PC-9 (cell line): ENCODE data around the gene NUDT1. TPM values are rescaled to one million over a fixed set of nuclear protein-coding genes. Genes with fewer than 3 reads are reported as not detected.

Source experiments
- BruUV-seq: library from RNA; stranded (reverse); fragments of 400-500 nt; replicated peaks from 2 replicates; lab custom pipeline; 2021; lab: Mats Ljungman, UMichigan
- CTCF ChIA-PET: fragments of 300-600 bp; sonication (Branson Sonifier 250); formaldehyde crosslinking; loops from one replicate; lab custom pipeline; 2022; ENCODE audit warnings: antibody characterized with exemption; lab: Charles Lee
- POLR2A ChIA-PET: fragments of 300-600 bp; sonication (Branson Sonifier 250); formaldehyde crosslinking; loops from one replicate; lab custom pipeline; 2022; ENCODE audit warnings: antibody characterized with exemption; ENCODE audit not compliant: unreplicated experiment; lab: Charles Lee
- DNase-seq, 2 experiments: peaks; one replicate each; pipeline versions ENCODE4 v3.0.0 to v3.0.0-alpha.2; 2015 to 2022; ENCODE audit warnings: mixed read lengths in 1 of 2
- H2AFZ ChIP-seq: fragments of 200-600 bp; sonication (generic); 2 replicates; pipeline ENCODE4 v1.8.1; 2017; ENCODE audit warnings: antibody characterized with exemption
- H3F3A ChIP-seq: fragments of 200-600 bp; sonication (generic); 2 replicates; pipeline ENCODE4 v1.8.1; 2017; ENCODE audit warnings: antibody characterized with exemption, mild to moderate bottlenecking, low read depth; ENCODE audit not compliant: insufficient read depth
- H3K27ac ChIP-seq: fragments of 200-600 bp; sonication (generic); 2 replicates; pipeline ENCODE4 v1.6.1; 2016; ENCODE audit warnings: mixed run types
- H3K27me3 ChIP-seq: fragments of 200-600 bp; sonication (generic); 2 replicates; pipeline ENCODE4 v1.6.1; 2016; ENCODE audit warnings: low read depth, mixed run types; ENCODE audit not compliant: insufficient read depth
- H3K36me3 ChIP-seq: fragments of 200-600 bp; sonication (generic); 2 replicates; pipeline ENCODE4 v1.6.1; 2016; ENCODE audit warnings: low read depth, mixed run types
- H3K4me1 ChIP-seq: fragments of 200-600 bp; sonication (generic); replicated peaks from 2 replicates; pipeline ENCODE4 v1.6.1; 2016; ENCODE audit warnings: mixed run types; ENCODE audit not compliant: insufficient read depth
- H3K4me2 ChIP-seq: fragments of 200-600 bp; sonication (generic); 2 replicates; pipeline ENCODE4 v1.6.1; 2017; ENCODE audit warnings: mixed run types
- H3K4me3 ChIP-seq: fragments of 200-600 bp; sonication (generic); 2 replicates; pipeline ENCODE4 v1.6.1; 2016; ENCODE audit warnings: mixed run types
- H3K79me2 ChIP-seq: fragments of 200-600 bp; sonication (generic); 2 replicates; pipeline ENCODE4 v1.6.1; 2017; ENCODE audit warnings: low read depth, mixed run types
- H3K9me2 ChIP-seq: fragments of 200-600 bp; sonication (generic); 2 replicates; pipeline ENCODE4 v1.8.1; 2017; ENCODE audit warnings: mild to moderate bottlenecking; ENCODE audit not compliant: insufficient read depth
- H3K9me3 ChIP-seq: fragments of 200-600 bp; sonication (generic); 2 replicates; pipeline ENCODE4 v1.8.1; 2016; ENCODE audit warnings: low read depth; ENCODE audit not compliant: insufficient read depth
- H4K20me1 ChIP-seq: fragments of 200-600 bp; sonication (generic); 2 replicates; pipeline ENCODE4 v1.8.1; 2017; ENCODE audit not compliant: insufficient read depth
- EZH2 ChIP-seq: fragments of 200-600 bp; sonication (generic); IDR thresholded peaks from 2 replicates; pipeline ENCODE4 v1.8.0; 2017; ENCODE audit warnings: antibody characterized with exemption, low read depth
- intact Hi-C: fragments of 100-400 bp; cut with micrococcal nuclease; formaldehyde crosslinking; loops from one replicate; pipeline ENCODE4 v1.10.0; 2022; ENCODE audit not compliant: unreplicated experiment
- total RNA-seq: library from RNA; stranded (reverse); gene quantifications from 2 replicates; pipeline ENCODE4 v1.2.3, GENCODE V29; 2021
- TF ChIP-seq, protein P1 (sequence below): fragments of 200-600 bp; sonication (generic); conservative IDR thresholded peaks from 2 replicates; pipeline ENCODE4 v1.6.1; 2017; ENCODE audit warnings: mixed run types, antibody characterized with exemption, mild to moderate bottlenecking, moderate library complexity

The NUDT1 gene
- total RNA-seq, 1 experiment from 2014 or later, result 63.9 TPM

DNA sequence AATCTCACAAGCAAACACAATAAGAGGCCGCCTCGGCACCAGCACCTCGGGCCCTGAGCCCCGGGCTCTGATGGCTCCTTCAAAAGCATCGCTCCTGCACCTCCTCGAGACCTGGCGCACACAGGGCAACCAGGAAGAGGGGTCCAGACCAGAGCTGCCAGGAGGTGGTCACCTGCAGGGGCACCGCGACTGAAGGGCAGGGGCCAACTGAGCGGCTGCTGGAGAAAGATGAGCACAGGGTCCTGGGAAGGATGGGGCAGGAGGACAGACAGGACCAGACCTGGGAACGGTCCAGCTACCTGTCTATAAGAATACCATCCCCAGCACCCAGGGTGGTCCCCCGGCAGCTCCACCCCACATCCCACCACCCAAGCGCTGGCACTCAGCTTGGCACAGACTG lies 30.1 kb upstream of the NUDT1 start:
- H3K4me1 ChIP-seq, result no peaks in the 10 kb centered on the region
- intact Hi-C loops, result no loop called here
- BruUV-seq, result no TSS peak
- no peaks in the 10 kb centered on the region for H3K9me3 ChIP-seq
- ChIA-PET CTCF (no interaction called here), POLR2A (no interaction called here)
- H4K20me1 ChIP-seq, result peaks cover 4% of the 10 kb centered on the region; the same call in 1 of the 2 replicates
- H3K36me3 ChIP-seq, result peaks cover 12% of the 10 kb centered on the region; the same call in 1 of the 2 replicates
- TF ChIP-seq, protein P1, sequence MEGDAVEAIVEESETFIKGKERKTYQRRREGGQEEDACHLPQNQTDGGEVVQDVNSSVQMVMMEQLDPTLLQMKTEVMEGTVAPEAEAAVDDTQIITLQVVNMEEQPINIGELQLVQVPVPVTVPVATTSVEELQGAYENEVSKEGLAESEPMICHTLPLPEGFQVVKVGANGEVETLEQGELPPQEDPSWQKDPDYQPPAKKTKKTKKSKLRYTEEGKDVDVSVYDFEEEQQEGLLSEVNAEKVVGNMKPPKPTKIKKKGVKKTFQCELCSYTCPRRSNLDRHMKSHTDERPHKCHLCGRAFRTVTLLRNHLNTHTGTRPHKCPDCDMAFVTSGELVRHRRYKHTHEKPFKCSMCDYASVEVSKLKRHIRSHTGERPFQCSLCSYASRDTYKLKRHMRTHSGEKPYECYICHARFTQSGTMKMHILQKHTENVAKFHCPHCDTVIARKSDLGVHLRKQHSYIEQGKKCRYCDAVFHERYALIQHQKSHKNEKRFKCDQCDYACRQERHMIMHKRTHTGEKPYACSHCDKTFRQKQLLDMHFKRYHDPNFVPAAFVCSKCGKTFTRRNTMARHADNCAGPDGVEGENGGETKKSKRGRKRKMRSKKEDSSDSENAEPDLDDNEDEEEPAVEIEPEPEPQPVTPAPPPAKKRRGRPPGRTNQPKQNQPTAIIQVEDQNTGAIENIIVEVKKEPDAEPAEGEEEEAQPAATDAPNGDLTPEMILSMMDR, result no peak
- TF ChIP-seq EZH2, result no peak
- H3K79me2 ChIP-seq, result no peaks in the 10 kb centered on the region
- no peak overlapping the region for H3K4me2 ChIP-seq
- no peak for DNase-seq
- no peak overlapping the region for H3K27ac ChIP-seq
- H2AFZ ChIP-seq, result no peak overlapping the region
- no peaks in the 10 kb centered on the region for H3F3A ChIP-seq
- H3K4me3 ChIP-seq, result no peak overlapping the region
- H3K9me2 ChIP-seq, result no peaks in the 10 kb centered on the region
- no peaks in the 10 kb centered on the region for H3K27me3 ChIP-seq

GRCh38 chr7:2212906-2213305 lies 29.1 kb upstream of the NUDT1 start:
- ChIA-PET POLR2A (no interaction called here), CTCF (no interaction called here)
- no peak overlapping the region for H3K4me2 ChIP-seq
- peaks cover 16% of the 10 kb centered on the region; the same call in 1 of the 2 replicates for H3K36me3 ChIP-seq
- no peaks in the 10 kb centered on the region for H3K27me3 ChIP-seq
- DNase-seq, result no peak
- no peaks in the 10 kb centered on the region for H3K9me2 ChIP-seq
- no peak overlapping the region for H2AFZ ChIP-seq
- H3K9me3 ChIP-seq, result no peaks in the 10 kb centered on the region
- peaks cover 4% of the 10 kb centered on the region; the same call in 1 of the 2 replicates for H4K20me1 ChIP-seq
- no peak overlapping the region for H3K27ac ChIP-seq
- H3K4me3 ChIP-seq, result no peak overlapping the region
- no TSS peak for BruUV-seq
- no peaks in the 10 kb centered on the region for H3K4me1 ChIP-seq
- TF ChIP-seq, protein P1, result no peak
- TF ChIP-seq EZH2, result no peak
- intact Hi-C loops, result no loop called here
- no peaks in the 10 kb centered on the region for H3F3A ChIP-seq
- no peaks in the 10 kb centered on the region for H3K79me2 ChIP-seq

DNA sequence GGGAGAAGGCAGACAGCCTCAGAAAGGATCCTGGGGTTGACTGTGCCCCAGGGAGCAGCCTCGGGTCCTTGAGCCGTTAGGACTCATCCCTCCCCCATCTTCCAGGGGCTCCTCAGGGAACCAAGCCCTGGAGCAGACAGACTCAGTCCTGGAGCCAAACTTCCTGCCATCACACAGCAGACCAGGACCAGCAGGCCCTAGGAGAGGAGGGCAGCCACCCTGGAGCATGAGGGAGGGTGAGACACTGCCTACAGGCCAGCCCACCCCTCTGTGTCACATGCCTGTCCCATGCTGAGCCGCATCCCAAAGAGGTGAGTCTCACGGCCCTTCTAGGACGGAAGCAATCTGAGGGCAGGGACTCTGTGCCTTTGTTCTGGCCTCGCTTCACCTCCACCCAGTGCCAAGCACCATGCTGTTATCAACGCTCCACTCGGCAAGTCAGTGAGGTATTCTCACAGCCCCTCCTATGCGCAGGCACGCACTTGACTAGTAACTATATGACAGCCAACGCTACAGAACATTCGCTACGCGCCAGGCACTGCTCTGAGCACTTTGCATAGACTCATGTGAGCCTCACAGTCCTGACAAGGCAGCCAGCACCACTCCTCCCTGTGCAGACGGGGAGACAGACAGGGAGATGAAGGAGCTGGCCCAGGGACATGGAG lies 28.3 kb upstream of the NUDT1 start:
- Histone ChIP-seq H3F3A (no peaks in the 10 kb centered on the region), H3K27me3 (no peaks in the 10 kb centered on the region), H3K36me3 (peaks cover 16% of the 10 kb centered on the region; the same call in 1 of the 2 replicates), H3K4me2 (no peak overlapping the region), H2AFZ (no peak overlapping the region), H3K4me1 (no peaks in the 10 kb centered on the region), H3K27ac (no peak overlapping the region), H3K4me3 (no peak overlapping the region), H3K9me3 (no peaks in the 10 kb centered on the region), H3K9me2 (no peaks in the 10 kb centered on the region), H4K20me1 (peaks cover 7% of the 10 kb centered on the region; the same call in 1 of the 2 replicates), H3K79me2 (no peaks in the 10 kb centered on the region)
- no peak for DNase-seq
- POLR2A ChIA-PET, result no interaction called here
- BruUV-seq, result no TSS peak
- CTCF ChIA-PET, result no interaction called here
- TF ChIP-seq, protein P1, result no peak
- no peak for TF ChIP-seq EZH2
- intact Hi-C loops, result no loop called here
